Measurements from ENCODE around the gene FBXL16.

FBXL16 gene

GRCh38 chr16:711084-711483 lies 5.5 kb upstream of the FBXL16 start:
- no peaks in the 10 kb centered on the region for H3K27me3 ChIP-seq (ENCODE audit: insufficient read depth, low read length, poor library complexity, severe bottlenecking)
- no peaks in the 10 kb centered on the region for H4K20me1 ChIP-seq (ENCODE audit: insufficient read depth, low read length, poor library complexity, severe bottlenecking)
- H3K9me3 ChIP-seq (ENCODE audit: insufficient read depth, low read depth, low read length), result no peaks in the 10 kb centered on the region

GRCh38 chr16:710500-711075 lies 5.0 kb upstream of the FBXL16 start:
- no peak overlapping the region for H3K4me3 ChIP-seq (ENCODE audit: low read length, poor library complexity, severe bottlenecking)
- no peaks in the 10 kb centered on the region for H4K20me1 ChIP-seq (ENCODE audit: insufficient read depth, low read length, poor library complexity, severe bottlenecking)
- no peaks in the 10 kb centered on the region for H3K36me3 ChIP-seq (ENCODE audit: insufficient read depth, low read length)
- no peak overlapping the region for H2AFZ ChIP-seq (ENCODE audit: low read length)
- H3K27me3 ChIP-seq (ENCODE audit: insufficient read depth, low read length, poor library complexity, severe bottlenecking), result no peaks in the 10 kb centered on the region
- no peaks in the 10 kb centered on the region for H3K9me3 ChIP-seq (ENCODE audit: insufficient read depth, low read depth, low read length)
- no peaks in the 10 kb centered on the region for H3K9me2 ChIP-seq (replicated peaks; ENCODE audit: low read depth, low read length)
- H3K79me2 ChIP-seq (ENCODE audit: insufficient read depth, low read length), result no peaks in the 10 kb centered on the region
- H3K4me1 ChIP-seq (ENCODE audit: insufficient read depth, low read length, poor library complexity, severe bottlenecking), result no peaks in the 10 kb centered on the region
- no peak overlapping the region for H3K9ac ChIP-seq (ENCODE audit: low read depth, low read length, poor library complexity, severe bottlenecking)
- no peak overlapping the region for H3K4me2 ChIP-seq (ENCODE audit: low read depth, low read length, poor library complexity, severe bottlenecking)
- TF ChIP-seq EZH2phosphoT487 (IDR thresholded peaks at IDR 0.05; ENCODE audit: borderline replicate concordance) (no peak), CTCF (conservative IDR thresholded peaks at IDR 0.05; ENCODE audit: low read length) (no peak)
- H3F3A ChIP-seq (ENCODE audit: low read depth), result no peaks in the 10 kb centered on the region

More at GRCh38 chr16:711084-711483, 5.5 kb upstream of the FBXL16 start:
- H3K9me2 ChIP-seq (replicated peaks; ENCODE audit: low read depth, low read length), result no peaks in the 10 kb centered on the region
- no peaks in the 10 kb centered on the region for H3K4me1 ChIP-seq (ENCODE audit: insufficient read depth, low read length, poor library complexity, severe bottlenecking)
- no peaks in the 10 kb centered on the region for H3K36me3 ChIP-seq (ENCODE audit: insufficient read depth, low read length)
- no peak overlapping the region for H3K4me3 ChIP-seq (ENCODE audit: low read length, poor library complexity, severe bottlenecking)
- TF ChIP-seq EZH2phosphoT487 (IDR thresholded peaks at IDR 0.05; ENCODE audit: borderline replicate concordance), result no peak
- TF ChIP-seq CTCF (conservative IDR thresholded peaks at IDR 0.05; ENCODE audit: low read length), result no peak
- H2AFZ ChIP-seq (ENCODE audit: low read length), result no peak overlapping the region
- H3F3A ChIP-seq (ENCODE audit: low read depth), result no peaks in the 10 kb centered on the region
- H3K9ac ChIP-seq (ENCODE audit: low read depth, low read length, poor library complexity, severe bottlenecking), result no peak overlapping the region
- H3K79me2 ChIP-seq (ENCODE audit: insufficient read depth, low read length), result no peaks in the 10 kb centered on the region
- no peak overlapping the region for H3K4me2 ChIP-seq (ENCODE audit: low read depth, low read length, poor library complexity, severe bottlenecking)

- Histone ChIP-seq H3K4me1 (ENCODE audit: insufficient read depth, low read length, poor library complexity, severe bottlenecking) (no peaks in the 10 kb centered on the region), H2AFZ (ENCODE audit: low read length) (no peak overlapping the region), H3K9me2 (replicated peaks; ENCODE audit: low read depth, low read length) (no peaks in the 10 kb centered on the region), H3K79me2 (ENCODE audit: insufficient read depth, low read length) (no peaks in the 10 kb centered on the region), H3K27me3 (ENCODE audit: insufficient read depth, low read length, poor library complexity, severe bottlenecking) (no peaks in the 10 kb centered on the region), H3F3A (ENCODE audit: low read depth) (no peaks in the 10 kb centered on the region), H4K20me1 (ENCODE audit: insufficient read depth, low read length, poor library complexity, severe bottlenecking) (no peaks in the 10 kb centered on the region), H3K4me2 (ENCODE audit: low read depth, low read length, poor library complexity, severe bottlenecking) (no peak overlapping the region), H3K9ac (ENCODE audit: low read depth, low read length, poor library complexity, severe bottlenecking) (no peak overlapping the region), H3K36me3 (ENCODE audit: insufficient read depth, low read length) (no peaks in the 10 kb centered on the region), H3K4me3 (ENCODE audit: low read length, poor library complexity, severe bottlenecking) (no peak overlapping the region), H3K9me3 (ENCODE audit: insufficient read depth, low read depth, low read length) (no peaks in the 10 kb centered on the region)
- no peak for TF ChIP-seq EZH2phosphoT487 (IDR thresholded peaks at IDR 0.05; ENCODE audit: borderline replicate concordance)
- TF ChIP-seq CTCF (conservative IDR thresholded peaks at IDR 0.05; ENCODE audit: low read length), result no peak
Measured at GRCh38 chr16:709566-710499, 4.2 kb upstream of the FBXL16 start.

Measured in Loucy (cell line).